Measurements from ENCODE around the gene SMIM45.

- TF ChIP-seq POLR2A (IDR thresholded peaks at IDR 0.05) (no peak), CTCF (IDR thresholded peaks at IDR 0.05) (no peak)
These were observed 16.4 kb upstream of the SMIM45 start for GRCh38 chr22:41935509-41935908.
